Esophagus muscularis mucosa (tissue), 4 donors: ENCODE measurements around the gene CHCHD6. TPM values are rescaled to one million over a fixed set of nuclear protein-coding genes. Genes with fewer than 3 reads are reported as not detected.
A peak's percentile ranks its signal among the peaks of the same experiment; 100 is the strongest.

Experiments
- DNase-seq: peaks from one replicate; pipeline ENCODE4 v3.0.0-alpha.2; 2017; ENCODE audit errors: extremely low spot score
- H3K27ac ChIP-seq, 4 donors: fragments of 200-600 bp; sonication (generic); replicated peaks in 1 of 4; 1 replicate in 3 of 4; 2 replicates in 1 of 4; pipeline ENCODE4 v1.5.1; 2016 to 2019; ENCODE audit warnings: mild to moderate bottlenecking in 1 of 4
- H3K27me3 ChIP-seq, 4 donors: fragments of 200-600 bp; sonication (generic); one replicate each; pipeline versions ENCODE4 v1.5.1 to v1.6.0; 2016 to 2019
- H3K36me3 ChIP-seq, 4 donors: fragments of 200-600 bp; sonication (generic); one replicate each; pipeline ENCODE4 v1.5.1; 2016 to 2019
- H3K4me1 ChIP-seq, 4 donors: fragments of 200-600 bp; sonication (generic); one replicate each; pipeline ENCODE4 v1.5.1; 2016 to 2019
- H3K4me3 ChIP-seq, 4 donors: fragments of 200-600 bp; sonication (generic); 1 replicate in 2 of 4; 2 replicates in 2 of 4; pipeline ENCODE4 v1.5.1; 2016 to 2019; ENCODE audit warnings: mild to moderate bottlenecking in 4 of 4, moderate library complexity in 1 of 4
- H3K9me3 ChIP-seq, 4 donors: fragments of 200-600 bp; sonication (generic); 1 replicate in 3 of 4; 2 replicates in 1 of 4; pipeline ENCODE4 v1.5.1; 2016 to 2019
- CTCF ChIP-seq, 3 experiments: fragments of 200-600 bp in 2 of 3; fragments of 450-650 bp in 1 of 3; sonication (generic) in 2 of 3; IDR thresholded peaks; one replicate each; pipeline ENCODE4 v1.5.1; 2017 to 2019; ENCODE audit warnings: antibody characterized with exemption in 3 of 3, mild to moderate bottlenecking in 2 of 3, moderate library complexity in 1 of 3
- EP300 ChIP-seq: sonication (generic); formaldehyde crosslinking; IDR thresholded peaks from one replicate; pipeline ENCODE4 v1.6.1; 2017; ENCODE audit warnings: antibody characterized with exemption
- POLR2A ChIP-seq: fragments of 450-650 bp; IDR thresholded peaks from one replicate; pipeline ENCODE4 v1.6.1; 2017; ENCODE audit warnings: antibody characterized with exemption, moderate library complexity, mild to moderate bottlenecking, low read depth
- POLR2AphosphoS5 ChIP-seq, 2 donors: sonication (generic); formaldehyde crosslinking; IDR thresholded peaks; one replicate each; pipeline ENCODE4 v1.6.1; 2017; ENCODE audit warnings: antibody characterized with exemption in 2 of 2
- WGBS: methylation state at CpG from one replicate; pipeline ENCODE4 v1.1.5; 2018; 5-methylcytosine and 5-hydroxymethylcytosine counted together
- intact Hi-C: fragments of 100-400 bp; cut with DNase I; formaldehyde crosslinking; loops from one replicate; pipeline ENCODE4 v1.15.1; 2023
- total RNA-seq, 4 donors: library from RNA; depleted of rRNA; stranded (reverse); fragments of >200 nt; gene quantifications; one replicate each; pipeline versions ENCODE4 v1.1.0 to v1.2.1, GENCODE V29; 2016

Gene CHCHD6
- total RNA-seq, 4 donors from 2014 or later, result 10.3 to 13.4 (median 12.1) TPM

GRCh38 chr3:126998320-126998719, 294.3 kb downstream of the CHCHD6 start:
- Histone ChIP-seq H3K4me1 (peaks cover 49 to 96% (median 68%) of the 10 kb centered on the region in 4 donors), H3K4me3 (no peak overlapping the region), H3K27me3 (no peaks in the 10 kb centered on the region), H3K36me3 (peaks cover 0 to 4% (median 0%) of the 10 kb centered on the region in 4 donors), H3K27ac (no peak overlapping the region), H3K9me3 (no peaks in the 10 kb centered on the region)
- intact Hi-C loops, result no loop called here
- no peak for DNase-seq
- WGBS, result no CpG with 5 or more reads among the region's 4 CpGs
- TF ChIP-seq POLR2A (no peak), CTCF (IDR thresholded peaks at IDR 0.05) (no peak), EP300 (no peak), POLR2AphosphoS5 (IDR thresholded peaks at IDR 0.05) (no peak)

- WGBS, result 75% methylated on average over 2 of the region's 3 CpGs
- H3K27ac ChIP-seq, result peak overlapping the region in 1 of 4 donors; percentile 6
- H3K9me3 ChIP-seq, result no peaks in the 10 kb centered on the region
- no peak overlapping the region for H3K4me3 ChIP-seq
- H3K27me3 ChIP-seq, result no peaks in the 10 kb centered on the region
- peaks cover 0 to 7% (median 0%) of the 10 kb centered on the region in 4 donors for H3K36me3 ChIP-seq
- no peak for DNase-seq
- TF ChIP-seq EP300 (no peak), POLR2A (no peak), POLR2AphosphoS5 (IDR thresholded peaks at IDR 0.05) (no peak), CTCF (IDR thresholded peaks at IDR 0.05) (no peak)
- peaks cover 45 to 94% (median 68%) of the 10 kb centered on the region in 4 donors for H3K4me1 ChIP-seq
- intact Hi-C loops, result no loop called here
These were observed 294.7 kb downstream of the CHCHD6 start for GRCh38 chr3:126998728-126999127.

GRCh38 chr3:126999383-126999782, 295.3 kb downstream of the CHCHD6 start:
- Histone ChIP-seq H3K27ac (no peak overlapping the region), H3K9me3 (no peaks in the 10 kb centered on the region), H3K4me1 (peaks cover 38 to 94% (median 63%) of the 10 kb centered on the region in 4 donors), H3K36me3 (peaks cover 0 to 10% (median 0%) of the 10 kb centered on the region in 4 donors), H3K27me3 (no peaks in the 10 kb centered on the region), H3K4me3 (no peak overlapping the region)
- TF ChIP-seq POLR2AphosphoS5 (IDR thresholded peaks at IDR 0.05), result no peak
- no peak for DNase-seq
- no CpG with 5 or more reads among the region's 15 CpGs for WGBS
- intact Hi-C loops, result no loop called here

- H3K27me3 ChIP-seq, result no peaks in the 10 kb centered on the region
- H3K4me1 ChIP-seq, result peaks cover 31 to 87% (median 55%) of the 10 kb centered on the region in 4 donors
- H3K4me3 ChIP-seq, result no peak overlapping the region
- DNase-seq, result no peak
- H3K9me3 ChIP-seq, result no peaks in the 10 kb centered on the region
- TF ChIP-seq CTCF (IDR thresholded peaks at IDR 0.05) (no peak), POLR2AphosphoS5 (IDR thresholded peaks at IDR 0.05) (no peak), POLR2A (no peak), EP300 (no peak)
- intact Hi-C loops, result no loop called here
- H3K27ac ChIP-seq, result peak overlapping the region in 1 of 4 donors; percentile 0
- peaks cover 0 to 10% (median 0%) of the 10 kb centered on the region in 4 donors for H3K36me3 ChIP-seq
- 83% methylated on average over 12 of the region's 15 CpGs for WGBS
These were observed 296.1 kb downstream of the CHCHD6 start for GRCh38 chr3:127000119-127000518.

GRCh38 chr3:127000761-127001160, 296.7 kb downstream of the CHCHD6 start:
- DNase-seq, result no peak
- TF ChIP-seq EP300, result no peak
- TF ChIP-seq CTCF (IDR thresholded peaks at IDR 0.05), result no peak
- no peak for TF ChIP-seq POLR2A
- TF ChIP-seq POLR2AphosphoS5 (IDR thresholded peaks at IDR 0.05), result no peak
- Histone ChIP-seq H3K4me1 (peaks cover 27 to 80% (median 53%) of the 10 kb centered on the region in 4 donors), H3K36me3 (peaks cover 0 to 12% (median 0%) of the 10 kb centered on the region in 4 donors), H3K4me3 (no peak overlapping the region), H3K9me3 (no peaks in the 10 kb centered on the region), H3K27ac (peak overlapping the region in 2 of 4 donors; percentile 74 to 78), H3K27me3 (no peaks in the 10 kb centered on the region)
- 86% methylated on average over 12 of the region's 12 CpGs for WGBS
- intact Hi-C loops, result no loop called here
